Loucy (cell line): ENCODE measurements around the gene PTH2.

Source experiments
- CTCF ChIP-seq: fragments of 200-600 bp; sonication (generic); conservative IDR thresholded peaks from 2 replicates; pipeline ENCODE4 v1.5.1; 2014; ENCODE audit warnings: mild to moderate bottlenecking, antibody characterized with exemption, low read length
- EZH2phosphoT487 ChIP-seq: fragments of 200-600 bp; IDR thresholded peaks from 2 replicates; pipeline ENCODE4 v1.6.1; 2018; ENCODE audit warnings: antibody characterized with exemption, mild to moderate bottlenecking, moderate library complexity, borderline replicate concordance

DNA sequence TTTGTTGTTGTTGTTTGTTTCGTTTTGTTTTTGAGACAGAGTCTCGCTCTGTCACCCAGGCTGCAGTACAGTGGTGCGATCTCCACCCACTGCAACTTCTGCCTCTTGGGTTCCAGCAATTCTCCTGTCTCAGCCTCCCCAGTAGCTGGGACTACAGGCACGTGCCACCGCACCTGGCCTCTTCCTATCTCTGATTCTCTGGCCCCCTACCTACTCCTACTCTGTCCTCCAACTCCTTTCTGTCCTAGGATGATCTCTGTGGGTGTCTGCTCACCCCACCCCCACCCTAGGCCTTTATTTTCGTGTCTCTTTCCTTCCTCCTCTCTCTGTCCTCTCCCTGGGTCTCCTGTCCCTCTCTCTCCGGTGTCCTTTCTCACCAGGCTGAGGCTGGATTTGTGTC lies 27.2 kb upstream of the PTH2 start:
- TF ChIP-seq CTCF (no peak), EZH2phosphoT487 (no peak)
